Stomach (tissue), 4 donors: ENCODE results near the gene NSUN2.

Experiments
- CTCF ChIP-seq, 7 experiments: fragments of 450-650 bp in 4 of 7; fragments of 200-600 bp in 3 of 7; sonication (generic) in 3 of 7; IDR thresholded peaks; one replicate each; pipeline ENCODE4 v1.5.1; 2016 to 2019; ENCODE audit warnings: antibody characterized with exemption in 7 of 7, control low read depth in 2 of 7, mild to moderate bottlenecking in 1 of 7
- POLR2A ChIP-seq, 4 donors: fragments of 450-650 bp; IDR thresholded peaks; one replicate each; pipeline ENCODE4 v1.6.1; 2016; ENCODE audit warnings: antibody characterized with exemption in 4 of 4, control low read depth in 2 of 4, mild to moderate bottlenecking in 1 of 4, moderate library complexity in 1 of 4
- POLR2AphosphoS5 ChIP-seq, 3 donors: sonication (generic); formaldehyde crosslinking; IDR thresholded peaks; one replicate each; pipeline ENCODE4 v1.6.1; 2016; ENCODE audit warnings: antibody characterized with exemption in 3 of 3

GRCh38 chr5:6644794-6645241 is 12.0 kb upstream of the NSUN2 start:
- TF ChIP-seq CTCF (IDR thresholded peaks at IDR 0.05) (no peak), POLR2AphosphoS5 (IDR thresholded peaks at IDR 0.05) (no peak), POLR2A (IDR thresholded peaks at IDR 0.05) (no peak)
